H1 (cell line): ENCODE results near the gene MMP25. TPM values are rescaled to one million over a fixed set of nuclear protein-coding genes. Genes with fewer than 3 reads are reported as not detected.
"Not testable (repeated sequence)": the region's sequence is repeated elsewhere in the genome, so short reads cannot be mapped to it uniquely, and the experiment has no call there.

Experiments
- CTCF ChIA-PET: fragments of 300-600 bp; sonication (Branson Sonifier 250); formaldehyde crosslinking; loops from one replicate; lab custom pipeline; 2021; ENCODE audit not compliant: partially characterized antibody; lab: Charles Lee
- POLR2A ChIA-PET: fragments of 300-600 bp; sonication (Branson Sonifier 250); formaldehyde crosslinking; loops from one replicate; lab custom pipeline; 2021; ENCODE audit warnings: inconsistent platforms; ENCODE audit not compliant: partially characterized antibody; lab: Charles Lee
- DNase-seq, 2 experiments: peaks; one replicate each; pipeline versions ENCODE4 v3.0.0 to v3.0.0-alpha.2; 2010 to 2022; ENCODE audit warnings: low spot score in 2 of 2, low read depth in 1 of 2, mixed read lengths in 1 of 2
- FAIRE-seq: peaks from 2 replicates; lab custom pipeline; 2011; peaks lifted over from hg19 to GRCh38; lab: Jason Lieb, UNC
- H2AFZ ChIP-seq: 2 replicates; pipeline ENCODE4 v1.8.1; 2012; ENCODE audit warnings: low read length, inconsistent platforms
- H2AK5ac ChIP-seq: 2 replicates; pipeline ENCODE4 v1.6.1; 2013; ENCODE audit warnings: low read depth, low read length
- H2BK120ac ChIP-seq: replicated peaks from 2 replicates; pipeline ENCODE3; 2013; ENCODE audit warnings: low read depth, low read length, inconsistent platforms
- H2BK12ac ChIP-seq: 2 replicates; pipeline ENCODE4 v1.6.1; 2013; ENCODE audit warnings: low read depth, low read length
- H2BK15ac ChIP-seq: 2 replicates; pipeline ENCODE4 v1.6.1; 2013; ENCODE audit warnings: low read length
- H2BK20ac ChIP-seq: 2 replicates; pipeline ENCODE4 v1.6.1; 2013; ENCODE audit warnings: low read length
- H2BK5ac ChIP-seq: 2 replicates; pipeline ENCODE4 v1.6.1; 2013; ENCODE audit warnings: low read depth, low read length
- H3K14ac ChIP-seq: 2 replicates; pipeline ENCODE4 v1.6.1; 2013; ENCODE audit warnings: inconsistent platforms; ENCODE audit not compliant: insufficient read length
- H3K18ac ChIP-seq: 2 replicates; pipeline ENCODE4 v1.6.1; 2013; ENCODE audit warnings: low read length; ENCODE audit errors: extremely low read depth
- H3K23ac ChIP-seq: 2 replicates; pipeline ENCODE4 v1.6.1; 2013; ENCODE audit warnings: inconsistent platforms; ENCODE audit not compliant: insufficient read length
- H3K23me2 ChIP-seq: 2 replicates; pipeline ENCODE4 v1.6.1; 2013; ENCODE audit warnings: low read depth, low read length
- H3K27ac ChIP-seq: 2 replicates; pipeline ENCODE4 v1.6.1; 2011; ENCODE audit warnings: low read depth, low read length, inconsistent platforms
- H3K27me3 ChIP-seq, 4 experiments: replicated peaks in 1 of 4; 1 replicate in 1 of 4; 2 replicates in 3 of 4; pipeline versions ENCODE4 v1.6.1 to v1.8.1; 2011 to 2013; ENCODE audit warnings: low read length in 3 of 4, mild to moderate bottlenecking in 3 of 4, inconsistent platforms in 2 of 4, mixed read lengths in 2 of 4, moderate library complexity in 1 of 4; ENCODE audit not compliant: control insufficient read depth in 3 of 4, insufficient read depth in 3 of 4; ENCODE audit errors: extremely low read depth in 1 of 4
- H3K36me3 ChIP-seq, 4 experiments: 2 replicates each; pipeline versions ENCODE4 v1.6.1 to v1.8.1; 2011 to 2013; ENCODE audit warnings: mild to moderate bottlenecking in 4 of 4, low read length in 3 of 4, moderate library complexity in 2 of 4, control low read depth in 1 of 4, inconsistent platforms in 1 of 4; ENCODE audit not compliant: insufficient read depth in 4 of 4, control insufficient read depth in 2 of 4
- H3K4ac ChIP-seq: replicated peaks from 2 replicates; pipeline ENCODE3; 2013; ENCODE audit warnings: low read length, low read depth, mixed read lengths, inconsistent platforms; ENCODE audit not compliant: insufficient read length
- H3K4me1 ChIP-seq, 4 experiments: replicated peaks in 1 of 4; 1 replicate in 1 of 4; 2 replicates in 3 of 4; pipeline versions ENCODE4 v1.6.1 to v1.8.1; 2011 to 2013; ENCODE audit warnings: low read length in 3 of 4, inconsistent platforms in 2 of 4, mixed read lengths in 1 of 4; ENCODE audit not compliant: insufficient read depth in 4 of 4, control insufficient read depth in 3 of 4
- H3K4me2 ChIP-seq, 2 experiments: 2 replicates each; pipeline versions ENCODE4 v1.6.1 to v1.8.1; 2011 to 2013; ENCODE audit warnings: low read depth in 2 of 2, low read length in 2 of 2, control low read depth in 1 of 2, inconsistent platforms in 1 of 2, mild to moderate bottlenecking in 1 of 2; ENCODE audit not compliant: insufficient read depth in 1 of 2
- H3K4me3 ChIP-seq, 4 experiments: fragments of 200-600, 300-600 bp in 1 of 4; sonication (generic), shearing (Covaris generic), sonication (Bioruptor Twin) in 1 of 4; 2 replicates each; pipeline versions ENCODE4 v1.5.1 to v1.8.1; 2011 to 2016; ENCODE audit warnings: low read length in 4 of 4, low read depth in 3 of 4, control low read depth in 2 of 4, inconsistent platforms in 2 of 4, mild to moderate bottlenecking in 2 of 4, mixed read lengths in 1 of 4, moderate library complexity in 1 of 4; ENCODE audit not compliant: insufficient read depth in 2 of 4; ENCODE audit errors: extremely low read depth in 1 of 4
- H3K56ac ChIP-seq: replicated peaks from 2 replicates; pipeline ENCODE3; 2013; ENCODE audit warnings: low read depth, mild to moderate bottlenecking, mixed read lengths, low read length, inconsistent platforms; ENCODE audit not compliant: insufficient read length
- H3K79me1 ChIP-seq: 2 replicates; pipeline ENCODE4 v1.6.1; 2013; ENCODE audit warnings: low read depth, low read length, control low read depth
- H3K79me2 ChIP-seq, 2 experiments: 2 replicates each; pipeline versions ENCODE4 v1.6.1 to v1.8.1; 2012 to 2013; ENCODE audit warnings: low read length in 2 of 2, mild to moderate bottlenecking in 2 of 2, inconsistent platforms in 1 of 2; ENCODE audit not compliant: insufficient read depth in 2 of 2, control insufficient read depth in 1 of 2
- H3K9ac ChIP-seq, 4 experiments: replicated peaks in 1 of 4; 1 replicate in 1 of 4; 2 replicates in 3 of 4; pipeline versions ENCODE4 v1.6.1 to v1.8.1; 2011 to 2013; ENCODE audit warnings: low read depth in 3 of 4, low read length in 3 of 4, control low read depth in 2 of 4, mild to moderate bottlenecking in 2 of 4, moderate library complexity in 2 of 4, inconsistent platforms in 1 of 4; ENCODE audit errors: extremely low read depth in 1 of 4
- H3K9me3 ChIP-seq, 2 experiments: 2 replicates each; pipeline versions ENCODE4 v1.6.1 to v1.8.1; 2012 to 2013; ENCODE audit warnings: mild to moderate bottlenecking in 2 of 2, moderate library complexity in 2 of 2, control low read depth in 1 of 2, inconsistent platforms in 1 of 2, low read depth in 1 of 2, low read length in 1 of 2, mixed read lengths in 1 of 2; ENCODE audit not compliant: insufficient read depth in 2 of 2
- H4K20me1 ChIP-seq, 2 experiments: replicated peaks in 1 of 2; 2 replicates each; pipeline versions ENCODE3 to v1.8.1; 2011 to 2013; ENCODE audit warnings: inconsistent platforms in 2 of 2, low read length in 2 of 2, mild to moderate bottlenecking in 1 of 2; ENCODE audit not compliant: insufficient read depth in 2 of 2, control insufficient read depth in 1 of 2
- H4K5ac ChIP-seq: 2 replicates; pipeline ENCODE4 v1.6.1; 2013; ENCODE audit warnings: low read length, low read depth, mixed read lengths, inconsistent platforms; ENCODE audit not compliant: insufficient read length
- H4K8ac ChIP-seq: 2 replicates; pipeline ENCODE4 v1.8.0; 2013; ENCODE audit warnings: mild to moderate bottlenecking, moderate library complexity, low read length, inconsistent platforms; ENCODE audit not compliant: insufficient read depth; ENCODE audit errors: extremely low read depth
- H4K91ac ChIP-seq: replicated peaks from 2 replicates; pipeline ENCODE3; 2013; ENCODE audit warnings: low read length, mixed read lengths, inconsistent platforms; ENCODE audit not compliant: insufficient read length
- WGBS, 2 experiments: shearing (Covaris generic) in 1 of 2; methylation state at CpG; one replicate each; pipeline versions ENCODE4 v1.1.6 to v1.1.7; 2013 to 2015; ENCODE audit warnings: low lambda C conversion rate in 2 of 2, mixed read lengths in 2 of 2, inconsistent platforms in 1 of 2, low coverage in 1 of 2, missing lambda C conversion rate in 1 of 2; ENCODE audit not compliant: insufficient replicate concordance in 2 of 2, insufficient coverage in 1 of 2, insufficient read length in 1 of 2; ENCODE audit errors: extremely low coverage in 1 of 2, missing lambda C conversion rate in 1 of 2; 5-methylcytosine and 5-hydroxymethylcytosine counted together
- polyA plus RNA-seq, 7 experiments: library from polyadenylated mRNA; depleted of rRNA in 3 of 7; stranded (reverse) in 5 of 7; unstranded in 2 of 7; fragments of >200 nt in 5 of 7; fragments of 200-250 nt in 2 of 7; gene quantifications; 1 replicate in 5 of 7; 2 replicates in 1 of 7; 4 replicates in 1 of 7; pipeline versions ENCODE4 v1.2.1 to v1.2.3, GENCODE V29; 2011 to 2013; ENCODE audit warnings: missing spikeins in 2 of 7, mixed read lengths in 2 of 7
- total RNA-seq: library from RNA; stranded (reverse); fragmentation: NEBNext Ultra II Directional; extraction: Animal tissue kit (Norgen Biotek cat#: 25700); gene quantifications from 2 replicates; pipeline ENCODE4 v1.2.1, GENCODE V29; 2021

MMP25 gene
- total and polyA plus RNA-seq, 2 of the 8 experiments (the other 6 are each of a cell fraction or from before 2014, with no cell fraction given) = 7.7 to 26.7 TPM

DNA sequence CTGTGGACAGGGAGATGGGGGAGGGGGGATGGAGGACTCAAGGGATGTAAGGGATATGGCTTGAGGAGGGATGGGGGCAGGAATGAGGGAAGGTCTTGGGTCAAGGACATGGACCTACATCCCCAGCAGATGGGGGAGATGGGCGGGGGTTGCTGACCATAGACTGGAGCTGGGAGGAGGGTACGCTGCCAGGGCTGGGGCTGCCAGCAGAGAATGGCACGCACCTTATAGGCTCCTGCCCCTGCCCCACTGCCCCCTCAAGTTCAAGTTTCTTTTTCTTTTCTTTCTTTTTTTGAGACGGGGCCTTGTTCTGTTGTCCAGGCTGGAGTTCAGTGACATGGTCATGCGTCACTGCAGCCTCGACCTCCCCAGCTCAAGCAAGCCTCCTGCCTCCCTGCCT is 29.6 kb downstream of the MMP25 start:
- not testable (repeated sequence) for H4K91ac ChIP-seq, H3K27me3 ChIP-seq, H2BK12ac ChIP-seq, DNase-seq, H3K56ac ChIP-seq, H2BK120ac ChIP-seq, H2AFZ ChIP-seq, H3K9ac ChIP-seq, H3K23ac ChIP-seq, H3K23me2 ChIP-seq, H3K14ac ChIP-seq, H3K79me1 ChIP-seq, H4K8ac ChIP-seq, H3K4me2 ChIP-seq, H3K4ac ChIP-seq, H3K79me2 ChIP-seq, H3K27ac ChIP-seq, H3K18ac ChIP-seq, H2BK5ac ChIP-seq, FAIRE-seq, H4K20me1 ChIP-seq, H3K9me3 ChIP-seq, H2BK20ac ChIP-seq, H2BK15ac ChIP-seq, H3K36me3 ChIP-seq, H4K5ac ChIP-seq, H3K4me3 ChIP-seq, H3K4me1 ChIP-seq
- ChIA-PET POLR2A (interaction anchor here (0.6 to 6.6 kb wide), 12 partner anchors 8 to 69 kb away, joined by 3 to 86 read pairs (median 6); partner anchors contain the start of genes IL32 and ZSCAN10), CTCF (interaction anchor here (0.6 to 4.4 kb wide), 15 partner anchors 9 to 425 kb away, joined by 3 to 22 read pairs (median 5); partner anchors contain the start of genes CLUAP1 and ZSCAN10)
- 0 out of 2 replicates have a peak overlapping the region, but pooled peaks have one; percentile 48 for H2AK5ac ChIP-seq
- 84% methylated on average over 6 of the region's 6 CpGs; no CpG with 5 or more reads in 1 of the 2 experiments for WGBS, 2 experiments
